ENCODE measurements around the gene ZFAND3. TPM values are rescaled to one million over a fixed set of nuclear protein-coding genes. Genes with fewer than 3 reads are reported as not detected.

Gene ZFAND3
- total RNA-seq, 1 experiment from 2014 or later = 64.0 TPM

- no peaks in the 10 kb centered on the region for H3K27me3 ChIP-seq (replicated peaks; ENCODE audit: insufficient read depth, low read depth, low read length, poor library complexity)
- no peaks in the 10 kb centered on the region for H3K36me3 ChIP-seq (ENCODE audit: insufficient read depth, low read length, poor library complexity, severe bottlenecking)
- H3K27ac ChIP-seq (ENCODE audit: low read depth, low read length, poor library complexity, severe bottlenecking) = no peak overlapping the region
- no peak for DNase-seq (ENCODE audit: low spot score)
- TF ChIP-seq CTCF (conservative IDR thresholded peaks at IDR 0.05; ENCODE audit: low read depth, low read length) = no peak
- no peak for TF ChIP-seq EZH2 (IDR thresholded peaks at IDR 0.05; ENCODE audit: borderline replicate concordance, low read depth, low read length, poor library complexity, severe bottlenecking)
- intact Hi-C loops (cut with micrococcal nuclease; ENCODE audit: unreplicated experiment) = no loop called here
- no TSS peak for BruUV-seq (replicated peaks)
- ChIA-PET CTCF (no interaction called here), POLR2A (ENCODE audit: low non-redundant PET) (no interaction called here)
- peaks cover 2% of the 10 kb centered on the region for H3K4me1 ChIP-seq (ENCODE audit: insufficient read depth, low read length, poor library complexity, severe bottlenecking)
- H3K4me3 ChIP-seq (ENCODE audit: low read depth, low read length, poor library complexity, severe bottlenecking) = no peak overlapping the region
- no peaks in the 10 kb centered on the region for H3K9me3 ChIP-seq (ENCODE audit: low read depth, low read length, poor library complexity, severe bottlenecking)
Observed at GRCh38 chr6:37862992-37863391, 43.5 kb downstream of the ZFAND3 start.

- intact Hi-C loops (cut with micrococcal nuclease; ENCODE audit: unreplicated experiment) = no loop called here
- Histone ChIP-seq H3K9me3 (ENCODE audit: low read depth, low read length, poor library complexity, severe bottlenecking) (no peaks in the 10 kb centered on the region), H3K27ac (ENCODE audit: low read depth, low read length, poor library complexity, severe bottlenecking) (no peak overlapping the region), H3K27me3 (replicated peaks; ENCODE audit: insufficient read depth, low read depth, low read length, poor library complexity) (no peaks in the 10 kb centered on the region), H3K4me1 (ENCODE audit: insufficient read depth, low read length, poor library complexity, severe bottlenecking) (peaks cover 6% of the 10 kb centered on the region), H3K4me3 (ENCODE audit: low read depth, low read length, poor library complexity, severe bottlenecking) (no peak overlapping the region), H3K36me3 (ENCODE audit: insufficient read depth, low read length, poor library complexity, severe bottlenecking) (no peaks in the 10 kb centered on the region)
- no TSS peak for BruUV-seq (replicated peaks)
- POLR2A ChIA-PET (ENCODE audit: low non-redundant PET) = no interaction called here
- CTCF ChIA-PET = no interaction called here
- no peak for TF ChIP-seq EZH2 (IDR thresholded peaks at IDR 0.05; ENCODE audit: borderline replicate concordance, low read depth, low read length, poor library complexity, severe bottlenecking)
- DNase-seq (ENCODE audit: low spot score) = no peak
Observed at GRCh38 chr6:37864250-37864649, 44.7 kb downstream of the ZFAND3 start.

GRCh38 chr6:37865504-37865903, 46.0 kb downstream of the ZFAND3 start:
- CTCF ChIA-PET = no interaction called here
- no peak overlapping the region for H3K4me3 ChIP-seq (ENCODE audit: low read depth, low read length, poor library complexity, severe bottlenecking)
- intact Hi-C loops (cut with micrococcal nuclease; ENCODE audit: unreplicated experiment) = no loop called here
- H3K36me3 ChIP-seq (ENCODE audit: insufficient read depth, low read length, poor library complexity, severe bottlenecking) = no peaks in the 10 kb centered on the region
- BruUV-seq (replicated peaks) = no TSS peak
- peaks cover 6% of the 10 kb centered on the region for H3K4me1 ChIP-seq (ENCODE audit: insufficient read depth, low read length, poor library complexity, severe bottlenecking)
- H3K27me3 ChIP-seq (replicated peaks; ENCODE audit: insufficient read depth, low read depth, low read length, poor library complexity) = no peaks in the 10 kb centered on the region
- TF ChIP-seq EZH2 (IDR thresholded peaks at IDR 0.05; ENCODE audit: borderline replicate concordance, low read depth, low read length, poor library complexity, severe bottlenecking) (no peak), CTCF (conservative IDR thresholded peaks at IDR 0.05; ENCODE audit: low read depth, low read length) (no peak)
- DNase-seq (ENCODE audit: low spot score) = no peak
- H3K27ac ChIP-seq (ENCODE audit: low read depth, low read length, poor library complexity, severe bottlenecking) = no peak overlapping the region
- POLR2A ChIA-PET (ENCODE audit: low non-redundant PET) = no interaction called here
- no peaks in the 10 kb centered on the region for H3K9me3 ChIP-seq (ENCODE audit: low read depth, low read length, poor library complexity, severe bottlenecking)
